DMS 273 (cell line): ENCODE measurements around the gene DES.
A peak's percentile ranks its signal among the peaks of the same experiment; 100 is the strongest.
"Not testable (repeated sequence)": the region's sequence is repeated elsewhere in the genome, so short reads cannot be mapped to it uniquely, and the experiment has no call there.

Experiments used
- DNase-seq: peaks from one replicate; lab custom pipeline; 2025; ENCODE audit not compliant: unreplicated experiment; lab: John Stamatoyannopoulos, UW

Gene DES

GRCh38 chr2:219418155-219419011 is at the start of gene DES:
DES (plus strand) TSS chr2:219418377; CDS start chr2:219418463, 86 bp downstream.
- DNase-seq = no peak

GRCh38 chr2:219368690-219369191 is 49.4 kb upstream of the DES start:
- DNase-seq = peak; percentile 44

GRCh38 chr2:219369447-219369861 is 48.7 kb upstream of the DES start:
- DNase-seq = no peak

GRCh38 chr2:219378163-219378851 is 39.9 kb upstream of the DES start:
- DNase-seq = no peak

- DNase-seq = no peak
These were observed 37.3 kb upstream of the DES start for GRCh38 chr2:219380926-219381325.

- no peak for DNase-seq
These were observed 36.7 kb upstream of the DES start for GRCh38 chr2:219381448-219381847.

- no peak for DNase-seq
These were observed 34.0 kb upstream of the DES start for GRCh38 chr2:219384083-219384713.

GRCh38 chr2:219384859-219385258 is 33.3 kb upstream of the DES start:
- no peak for DNase-seq

- no peak for DNase-seq
These were observed 32.1 kb upstream of the DES start for GRCh38 chr2:219385958-219386520.

GRCh38 chr2:219386532-219387280 is 31.5 kb upstream of the DES start:
- DNase-seq = peak; percentile 46

GRCh38 chr2:219387306-219388120 is 30.7 kb upstream of the DES start, which contains the start of gene DNPEP:
DNPEP (minus strand) TSS chr2:219387912; CDS start chr2:219387794, 118 bp downstream.
- DNase-seq = peak; percentile 97

GRCh38 chr2:219388121-219388906 is 29.9 kb upstream of the DES start:
- peak; percentile 98 for DNase-seq

GRCh38 chr2:219388907-219389156 is 29.3 kb upstream of the DES start:
- no peak for DNase-seq

GRCh38 chr2:219392754-219393153 is 25.4 kb upstream of the DES start:
- no peak for DNase-seq

GRCh38 chr2:219395056-219395455 is 23.1 kb upstream of the DES start:
- not testable (repeated sequence) for DNase-seq

GRCh38 chr2:219395609-219396008 is 22.6 kb upstream of the DES start:
- DNase-seq = no peak

GRCh38 chr2:219396863-219397457 is 21.2 kb upstream of the DES start:
- DNase-seq = no peak

GRCh38 chr2:219398721-219399363 is 19.3 kb upstream of the DES start:
- DNase-seq = peak; percentile 49
